NCI-H1105 (cell line): Measurements from ENCODE around the gene SLC22A2.
"Not testable (repeated sequence)": the region's sequence is repeated elsewhere in the genome, so short reads cannot be mapped to it uniquely, and the experiment has no call there.

Source experiments
- DNase-seq: peaks from one replicate; lab custom pipeline; 2025; lab: John Stamatoyannopoulos, UW

SLC22A2 gene

GRCh38 chr6:160248538-160248937, 10.1 kb downstream of the SLC22A2 start:
- no peak for DNase-seq

GRCh38 chr6:160247457-160247883, 11.2 kb downstream of the SLC22A2 start:
- no peak for DNase-seq

- no peak for DNase-seq
Measured at GRCh38 chr6:160240691-160241084, 17.9 kb downstream of the SLC22A2 start.

- no peak for DNase-seq
Measured at GRCh38 chr6:160239929-160240690, 18.5 kb downstream of the SLC22A2 start.

- DNase-seq: no peak
Measured at GRCh38 chr6:160238761-160239751, 19.6 kb downstream of the SLC22A2 start.

- DNase-seq: peak; percentile 66
Measured at GRCh38 chr6:160238278-160238711, 20.3 kb downstream of the SLC22A2 start.

- not testable (repeated sequence) for DNase-seq
Measured at GRCh38 chr6:160237597-160238275, 20.9 kb downstream of the SLC22A2 start.

GRCh38 chr6:160236235-160236872, 22.3 kb downstream of the SLC22A2 start:
- not testable (repeated sequence) for DNase-seq

GRCh38 chr6:160233950-160234640, 24.5 kb downstream of the SLC22A2 start:
- DNase-seq: not testable (repeated sequence)

GRCh38 chr6:160227769-160228161, 30.9 kb downstream of the SLC22A2 start:
- no peak for DNase-seq

GRCh38 chr6:160227038-160227768, 31.4 kb downstream of the SLC22A2 start:
- DNase-seq: no peak

GRCh38 chr6:160226118-160226591, 32.5 kb downstream of the SLC22A2 start:
- DNase-seq: no peak

- no peak for DNase-seq
Measured at GRCh38 chr6:160224639-160225237, 33.9 kb downstream of the SLC22A2 start.

- no peak for DNase-seq
Measured at GRCh38 chr6:160222491-160222890, 36.1 kb downstream of the SLC22A2 start.

GRCh38 chr6:160221918-160222317, 36.7 kb downstream of the SLC22A2 start:
- DNase-seq: no peak

GRCh38 chr6:160221423-160221822, 37.2 kb downstream of the SLC22A2 start:
- DNase-seq: peak; percentile 25

- DNase-seq: no peak
Measured at GRCh38 chr6:160218810-160219209, 39.8 kb downstream of the SLC22A2 start.

- no peak for DNase-seq
Measured at GRCh38 chr6:160217863-160218262, 40.8 kb downstream of the SLC22A2 start.

GRCh38 chr6:160217073-160217472, 41.5 kb downstream of the SLC22A2 start:
- no peak for DNase-seq

- DNase-seq: no peak
Measured at GRCh38 chr6:160215232-160215631, 43.4 kb downstream of the SLC22A2 start.
